Effector memory CD8-positive, alpha-beta T cell (primary cell): ENCODE results near the gene SLC22A14.
"Not testable (repeated sequence)": the region's sequence is repeated elsewhere in the genome, so short reads cannot be mapped to it uniquely, and the experiment has no call there.

Experiments
- ATAC-seq: fragments of 150-1000 bp; cut with Tn5 transposase; replicated peaks from 2 replicates; pipeline ENCODE4 v1.10.0; 2021; ENCODE audit warnings: mild to moderate bottlenecking, moderate library complexity
- DNase-seq, 3 experiments: peaks; one replicate each; pipeline ENCODE4 v3.0.0; 2021
- H3K27ac Mint-ChIP-seq, 2 donors: one replicate each; pipeline ENCODE4 v1.8.0; 2022; ENCODE audit warnings: mild to moderate bottlenecking in 2 of 2, mixed read lengths in 2 of 2, moderate library complexity in 2 of 2
- H3K27me3 Mint-ChIP-seq, 2 donors: one replicate each; pipeline ENCODE4 v1.8.0; 2022; ENCODE audit warnings: mixed read lengths in 2 of 2
- H3K36me3 Mint-ChIP-seq: one replicate; pipeline ENCODE4 v1.8.0; 2022; ENCODE audit warnings: mild to moderate bottlenecking, moderate library complexity, mixed read lengths; ENCODE audit not compliant: insufficient read depth
- H3K4me1 Mint-ChIP-seq, 2 donors: one replicate each; pipeline ENCODE4 v1.8.0; 2022; ENCODE audit warnings: low read depth in 2 of 2, mixed read lengths in 2 of 2
- H3K4me3 Mint-ChIP-seq, 2 donors: one replicate each; pipeline ENCODE4 v1.8.0; 2022; ENCODE audit warnings: mild to moderate bottlenecking in 2 of 2, mixed read lengths in 2 of 2, moderate library complexity in 2 of 2
- H3K9me3 Mint-ChIP-seq, 2 donors: one replicate each; pipeline ENCODE4 v1.8.0; 2022; ENCODE audit warnings: mixed read lengths in 2 of 2
- total RNA-seq, 9 experiments: gene quantifications; one replicate each; lab custom pipeline; 2026; lab: John Stamatoyannopoulos, UW

SLC22A14 gene, protein sequence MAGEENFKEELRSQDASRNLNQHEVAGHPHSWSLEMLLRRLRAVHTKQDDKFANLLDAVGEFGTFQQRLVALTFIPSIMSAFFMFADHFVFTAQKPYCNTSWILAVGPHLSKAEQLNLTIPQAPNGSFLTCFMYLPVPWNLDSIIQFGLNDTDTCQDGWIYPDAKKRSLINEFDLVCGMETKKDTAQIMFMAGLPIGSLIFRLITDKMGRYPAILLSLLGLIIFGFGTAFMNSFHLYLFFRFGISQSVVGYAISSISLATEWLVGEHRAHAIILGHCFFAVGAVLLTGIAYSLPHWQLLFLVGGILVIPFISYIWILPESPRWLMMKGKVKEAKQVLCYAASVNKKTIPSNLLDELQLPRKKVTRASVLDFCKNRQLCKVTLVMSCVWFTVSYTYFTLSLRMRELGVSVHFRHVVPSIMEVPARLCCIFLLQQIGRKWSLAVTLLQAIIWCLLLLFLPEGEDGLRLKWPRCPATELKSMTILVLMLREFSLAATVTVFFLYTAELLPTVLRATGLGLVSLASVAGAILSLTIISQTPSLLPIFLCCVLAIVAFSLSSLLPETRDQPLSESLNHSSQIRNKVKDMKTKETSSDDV
- total RNA-seq: 0 to 0.32 (median 0) reads per million in 9 experiments

GRCh38 chr3:38281895-38282686 lies at the start of gene SLC22A14:
Gene SLC22A14, plus strand, starts transcription at chr3:38282294. Its CDS starts 23,733 bp downstream, at chr3:38306027.
- Mint-ChIP-seq H3K4me3 (no peak within 1 kb of the TSS), H3K27ac (no peak within 1 kb of the TSS), H3K27me3 (peaks cover 0 to 6% of the 10 kb centered on the region in 2 donors), H3K9me3 (no peaks in the 10 kb centered on the region), H3K4me1 (peaks cover 0 to 2% of the 10 kb centered on the region in 2 donors), H3K36me3 (no peaks in the 10 kb centered on the region)
- ATAC-seq (no peak), DNase-seq (no peak)

GRCh38 chr3:38232701-38233100 lies 49.4 kb upstream of the SLC22A14 start:
- DNase-seq (no peak), ATAC-seq (no peak)
- no peaks in the 10 kb centered on the region for H3K27me3 Mint-ChIP-seq
- no peaks in the 10 kb centered on the region for H3K9me3 Mint-ChIP-seq
- peaks cover 4 to 5% of the 10 kb centered on the region in 2 donors for H3K4me1 Mint-ChIP-seq
- H3K27ac Mint-ChIP-seq: no peak overlapping the region
- H3K36me3 Mint-ChIP-seq: peaks cover 31% of the 10 kb centered on the region
- no peak overlapping the region for H3K4me3 Mint-ChIP-seq

GRCh38 chr3:38235466-38235865 lies 46.6 kb upstream of the SLC22A14 start:
- ATAC-seq (no peak), DNase-seq (no peak)
- Mint-ChIP-seq H3K4me1 (peaks cover 1 to 4% of the 10 kb centered on the region in 2 donors), H3K27ac (no peak overlapping the region), H3K9me3 (peaks cover 0 to 8% of the 10 kb centered on the region in 2 donors), H3K36me3 (peaks cover 32% of the 10 kb centered on the region), H3K4me3 (no peak overlapping the region), H3K27me3 (no peaks in the 10 kb centered on the region)

DNA sequence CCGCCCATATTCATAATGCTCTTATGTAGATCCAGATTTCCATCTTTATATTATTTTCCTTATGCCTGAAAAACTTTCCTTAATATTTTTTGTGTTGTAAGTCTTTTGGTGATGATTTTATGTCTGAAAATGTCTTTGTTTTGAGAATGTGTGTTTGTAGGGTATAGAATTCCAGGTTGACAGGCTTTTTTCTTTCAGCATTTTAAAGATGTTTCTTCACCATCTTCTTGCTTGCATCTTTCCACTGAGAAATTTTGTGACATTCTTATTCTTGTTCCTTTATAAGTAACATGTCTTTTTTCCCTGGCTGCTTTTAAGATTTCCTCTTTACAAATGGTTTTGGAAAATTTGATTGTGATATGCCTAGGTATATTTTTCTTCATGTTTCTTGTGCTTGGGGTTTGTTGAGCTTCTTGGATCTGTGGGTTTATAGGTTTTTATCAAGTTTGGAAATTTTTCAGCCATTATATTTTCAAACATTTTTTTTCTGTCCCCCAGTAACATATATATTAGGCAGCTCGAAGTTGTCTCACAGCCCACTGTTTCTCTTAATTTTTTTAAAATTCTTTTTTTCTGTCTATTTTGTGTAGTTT lies 43.6 kb upstream of the SLC22A14 start:
- Mint-ChIP-seq H3K36me3 (peaks cover 35% of the 10 kb centered on the region), H3K4me1 (peaks cover 0 to 4% of the 10 kb centered on the region in 2 donors), H3K4me3 (no peak overlapping the region), H3K27ac (no peak overlapping the region), H3K27me3 (no peaks in the 10 kb centered on the region), H3K9me3 (peaks cover 0 to 8% of the 10 kb centered on the region in 2 donors)
- no peak for ATAC-seq
- no peak for DNase-seq

DNA sequence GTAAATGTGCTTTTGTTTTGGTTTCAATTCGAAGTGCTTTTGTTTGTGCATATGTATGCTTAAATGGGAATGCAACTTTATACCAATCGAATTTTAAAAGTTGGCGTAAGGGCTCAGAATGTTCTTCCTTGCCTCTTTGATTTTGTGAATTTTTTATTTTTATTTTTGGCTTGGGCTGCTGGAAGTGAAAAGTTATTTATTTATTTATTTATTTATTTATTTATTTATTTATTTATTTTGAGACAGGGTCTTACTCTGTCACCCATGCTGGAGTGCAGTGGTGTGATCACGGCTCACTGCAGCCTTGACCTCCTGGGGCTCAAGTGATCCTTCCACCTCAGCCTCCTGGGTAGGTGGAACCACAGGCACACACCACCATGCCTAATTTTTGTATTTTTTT lies 39.3 kb upstream of the SLC22A14 start:
- not testable (repeated sequence) for ATAC-seq
- H3K36me3 Mint-ChIP-seq: peaks cover 40% of the 10 kb centered on the region

DNA sequence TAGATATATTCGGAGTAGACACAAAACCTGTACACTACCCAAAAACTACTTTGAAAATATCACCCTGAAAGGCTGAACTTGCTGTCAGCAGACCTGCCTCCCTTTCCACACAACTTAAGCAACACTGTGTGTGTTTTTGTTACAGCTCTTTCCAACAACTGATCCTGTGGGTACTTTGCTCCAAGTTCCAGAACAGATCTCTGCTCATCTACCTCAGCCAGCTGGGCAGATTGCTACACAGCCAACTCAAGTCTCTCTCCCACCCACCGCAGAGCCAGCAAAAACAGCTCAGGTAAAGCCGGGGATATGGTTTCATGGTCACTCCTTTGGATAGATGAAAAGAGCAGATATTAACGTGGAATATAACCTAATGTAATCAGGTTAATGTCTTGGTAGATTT lies 36.2 kb upstream of the SLC22A14 start:
- no peak overlapping the region for H3K4me3 Mint-ChIP-seq
- H3K36me3 Mint-ChIP-seq: peaks cover 41% of the 10 kb centered on the region
- no peaks in the 10 kb centered on the region for H3K9me3 Mint-ChIP-seq
- no peaks in the 10 kb centered on the region for H3K27me3 Mint-ChIP-seq
- H3K27ac Mint-ChIP-seq: peak overlapping the region in 1 of 2 donors; percentile 32
- ATAC-seq: no peak
- DNase-seq: no peak
- H3K4me1 Mint-ChIP-seq: peaks cover 2 to 11% of the 10 kb centered on the region in 2 donors

More for the DNA sequence above, 39.3 kb upstream of the SLC22A14 start:
- not testable (repeated sequence) for H3K4me3 Mint-ChIP-seq, H3K27me3 Mint-ChIP-seq, H3K9me3 Mint-ChIP-seq, DNase-seq, H3K4me1 Mint-ChIP-seq
- H3K27ac Mint-ChIP-seq: peak overlapping the region in 1 of 2 donors; percentile 74

- peaks cover 2 to 11% of the 10 kb centered on the region in 2 donors for H3K4me1 Mint-ChIP-seq
- peaks cover 47% of the 10 kb centered on the region for H3K36me3 Mint-ChIP-seq
- DNase-seq (no peak), ATAC-seq (no peak)
- H3K27ac Mint-ChIP-seq: peak overlapping the region; percentile 63 to 88
- no peaks in the 10 kb centered on the region for H3K9me3 Mint-ChIP-seq
- H3K4me3 Mint-ChIP-seq: no peak overlapping the region
- no peaks in the 10 kb centered on the region for H3K27me3 Mint-ChIP-seq
Measured at GRCh38 chr3:38247366-38248035, 34.6 kb upstream of the SLC22A14 start.

GRCh38 chr3:38250198-38250597 lies 31.9 kb upstream of the SLC22A14 start:
- DNase-seq: no peak
- Mint-ChIP-seq H3K27me3 (no peaks in the 10 kb centered on the region), H3K9me3 (no peaks in the 10 kb centered on the region), H3K27ac (no peak overlapping the region), H3K4me1 (peaks cover 2 to 10% of the 10 kb centered on the region in 2 donors), H3K4me3 (no peak overlapping the region), H3K36me3 (peaks cover 57% of the 10 kb centered on the region)
- no peak for ATAC-seq

GRCh38 chr3:38251197-38251596 lies 30.9 kb upstream of the SLC22A14 start:
- Mint-ChIP-seq H3K4me3 (no peak overlapping the region), H3K4me1 (peaks cover 2 to 10% of the 10 kb centered on the region in 2 donors), H3K36me3 (peaks cover 52% of the 10 kb centered on the region), H3K9me3 (no peaks in the 10 kb centered on the region), H3K27me3 (no peaks in the 10 kb centered on the region), H3K27ac (peak overlapping the region in 1 of 2 donors; percentile 44)
- no peak for ATAC-seq
- no peak for DNase-seq

- ATAC-seq (no peak), DNase-seq (no peak)
- H3K27me3 Mint-ChIP-seq: no peaks in the 10 kb centered on the region
- H3K9me3 Mint-ChIP-seq: no peaks in the 10 kb centered on the region
- H3K4me1 Mint-ChIP-seq: peaks cover 5 to 11% of the 10 kb centered on the region in 2 donors
- H3K27ac Mint-ChIP-seq: no peak overlapping the region
- peaks cover 32% of the 10 kb centered on the region for H3K36me3 Mint-ChIP-seq
- no peak overlapping the region for H3K4me3 Mint-ChIP-seq
Measured at GRCh38 chr3:38253704-38254103, 28.4 kb upstream of the SLC22A14 start.

DNA sequence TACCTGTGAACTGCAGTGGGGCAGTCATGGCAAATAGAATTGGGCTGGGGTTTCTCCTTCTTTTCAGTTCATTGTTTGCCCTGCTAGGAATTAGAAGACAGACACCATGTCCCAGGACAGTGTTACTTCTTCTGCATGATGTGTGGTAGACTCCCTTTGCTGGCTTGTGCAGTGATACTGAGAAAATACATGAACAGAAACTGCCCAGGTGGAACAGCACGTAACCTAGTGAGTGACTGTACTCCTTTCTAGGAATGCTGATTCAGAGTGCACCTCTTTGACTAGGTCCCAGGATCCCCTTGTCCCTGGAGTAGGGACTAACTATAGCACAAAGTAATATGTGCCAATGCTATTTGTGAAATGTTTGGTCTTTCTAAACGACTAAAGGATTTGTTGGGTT lies 27.2 kb upstream of the SLC22A14 start:
- ATAC-seq: no peak
- H3K4me1 Mint-ChIP-seq: peaks cover 5 to 11% of the 10 kb centered on the region in 2 donors
- H3K9me3 Mint-ChIP-seq: no peaks in the 10 kb centered on the region
- H3K27me3 Mint-ChIP-seq: no peaks in the 10 kb centered on the region
- DNase-seq: no peak
- H3K36me3 Mint-ChIP-seq: peaks cover 25% of the 10 kb centered on the region
- no peak overlapping the region for H3K4me3 Mint-ChIP-seq
- peak overlapping the region in 1 of 2 donors; percentile 79 for H3K27ac Mint-ChIP-seq

- H3K9me3 Mint-ChIP-seq: no peaks in the 10 kb centered on the region
- H3K27me3 Mint-ChIP-seq: no peaks in the 10 kb centered on the region
- no peak overlapping the region for H3K4me3 Mint-ChIP-seq
- DNase-seq (no peak), ATAC-seq (no peak)
- peak overlapping the region in 1 of 2 donors; percentile 79 for H3K27ac Mint-ChIP-seq
- peaks cover 5 to 18% of the 10 kb centered on the region in 2 donors for H3K4me1 Mint-ChIP-seq
- H3K36me3 Mint-ChIP-seq: peaks cover 20% of the 10 kb centered on the region
Measured at GRCh38 chr3:38255627-38256026, 26.5 kb upstream of the SLC22A14 start.
